A673 (cell line): ENCODE measurements around the gene MARVELD3. TPM values are rescaled to one million over a fixed set of nuclear protein-coding genes. Genes with fewer than 3 reads are reported as not detected.

Source experiments
- BruUV-seq: library from RNA; stranded (reverse); fragments of 400-500 nt; replicated peaks from 2 replicates; lab custom pipeline; 2021; lab: Mats Ljungman, UMichigan
- CTCF ChIA-PET: fragments of 300-600 bp; sonication (Branson Sonifier 250); formaldehyde crosslinking; loops from one replicate; lab custom pipeline; 2022; ENCODE audit warnings: antibody characterized with exemption; lab: Charles Lee
- POLR2A ChIA-PET: fragments of 300-600 bp; sonication (Branson Sonifier 250); formaldehyde crosslinking; loops from one replicate; lab custom pipeline; 2022; ENCODE audit warnings: antibody characterized with exemption; ENCODE audit not compliant: low non-redundant PET; lab: Charles Lee
- DNase-seq: peaks from one replicate; pipeline ENCODE4 v3.0.0-alpha.2; 2015; ENCODE audit warnings: low spot score
- H3K27ac ChIP-seq: fragments of 200-600 bp; sonication (generic); 2 replicates; pipeline ENCODE4 v1.5.1; 2016; ENCODE audit warnings: mixed run types, low read depth, mild to moderate bottlenecking, mixed read lengths, antibody characterized with exemption, low read length; ENCODE audit not compliant: poor library complexity, severe bottlenecking
- H3K27me3 ChIP-seq: fragments of 200-600 bp; sonication (generic); replicated peaks from 2 replicates; pipeline ENCODE4 v1.6.1; 2017; ENCODE audit warnings: mixed run types, low read depth, mild to moderate bottlenecking, mixed read lengths, antibody characterized with exemption, low read length; ENCODE audit not compliant: insufficient read depth, poor library complexity
- H3K36me3 ChIP-seq: fragments of 200-600 bp; sonication (generic); 2 replicates; pipeline ENCODE4 v1.6.1; 2016; ENCODE audit warnings: mixed run types, mild to moderate bottlenecking, mixed read lengths, antibody characterized with exemption, low read length; ENCODE audit not compliant: insufficient read depth, poor library complexity, severe bottlenecking
- H3K4me1 ChIP-seq: fragments of 200-600 bp; sonication (generic); 2 replicates; pipeline ENCODE4 v1.6.1; 2017; ENCODE audit warnings: mixed run types, mild to moderate bottlenecking, mixed read lengths, antibody characterized with exemption, low read length; ENCODE audit not compliant: insufficient read depth, poor library complexity, severe bottlenecking
- H3K4me3 ChIP-seq: fragments of 200-600 bp; sonication (generic); 2 replicates; pipeline ENCODE4 v1.5.1; 2016; ENCODE audit warnings: low read depth, mixed run types, mild to moderate bottlenecking, mixed read lengths, low read length; ENCODE audit not compliant: poor library complexity, severe bottlenecking
- H3K9me3 ChIP-seq: fragments of 200-600 bp; sonication (generic); 2 replicates; pipeline ENCODE4 v1.6.1; 2016; ENCODE audit warnings: mixed run types, low read depth, mild to moderate bottlenecking, mixed read lengths, antibody characterized with exemption, low read length; ENCODE audit not compliant: poor library complexity, severe bottlenecking
- CTCF ChIP-seq: fragments of 300-800, 200-600 bp; sonication (generic); conservative IDR thresholded peaks from 2 replicates; pipeline ENCODE4 v1.5.1; 2017; ENCODE audit warnings: low read depth, mild to moderate bottlenecking, antibody characterized with exemption, low read length, moderate library complexity, mixed read lengths
- EZH2 ChIP-seq: fragments of 200-600 bp; sonication (generic); IDR thresholded peaks from 2 replicates; pipeline ENCODE4 v1.6.1; 2017; ENCODE audit warnings: borderline replicate concordance, low read depth, mild to moderate bottlenecking, mixed read lengths, antibody characterized with exemption, low read length; ENCODE audit not compliant: poor library complexity, severe bottlenecking
- intact Hi-C: fragments of 100-400 bp; cut with micrococcal nuclease; formaldehyde crosslinking; loops from one replicate; pipeline ENCODE4 v1.10.0; 2022; ENCODE audit not compliant: unreplicated experiment
- total RNA-seq: library from RNA; stranded (reverse); gene quantifications from 2 replicates; pipeline ENCODE4 v1.2.3, GENCODE V29; 2021

Gene MARVELD3
- total RNA-seq, 1 experiment from 2014 or later = 1.5 TPM

GRCh38 chr16:71669926-71670536 is 44.0 kb downstream of the MARVELD3 start:
- no peaks in the 10 kb centered on the region for H3K27me3 ChIP-seq
- intact Hi-C loops = no loop called here
- no peak overlapping the region for H3K4me3 ChIP-seq
- no peak for TF ChIP-seq CTCF
- no peak for TF ChIP-seq EZH2
- no peaks in the 10 kb centered on the region for H3K4me1 ChIP-seq
- POLR2A ChIA-PET = no interaction called here
- no TSS peak for BruUV-seq
- no peak overlapping the region for H3K27ac ChIP-seq
- peaks cover 38% of the 10 kb centered on the region for H3K36me3 ChIP-seq
- CTCF ChIA-PET = no interaction called here
- H3K9me3 ChIP-seq = no peaks in the 10 kb centered on the region
- DNase-seq = no peak

DNA sequence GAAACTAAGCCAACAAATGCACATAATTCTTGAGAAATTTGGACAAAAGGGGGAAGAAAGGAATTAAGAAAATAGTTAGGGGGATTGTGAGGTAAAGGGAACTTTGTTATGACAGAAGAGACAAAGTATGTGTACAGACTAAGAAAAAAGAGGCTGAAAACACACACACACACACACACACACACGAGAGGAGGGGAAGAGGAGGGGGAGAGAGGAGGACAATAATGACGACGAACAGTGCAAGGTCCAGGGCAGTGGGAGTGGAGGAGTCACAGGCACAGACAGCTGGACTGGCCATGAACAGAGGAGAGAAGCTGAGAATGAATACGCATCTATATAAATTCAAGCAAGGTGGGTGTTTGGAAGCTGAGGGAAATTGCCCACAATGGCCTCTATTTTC is 44.6 kb downstream of the MARVELD3 start:
- CTCF ChIA-PET = no interaction called here
- POLR2A ChIA-PET = no interaction called here

GRCh38 chr16:71671165-71671564 is 45.2 kb downstream of the MARVELD3 start:
- Histone ChIP-seq H3K4me3 (no peak overlapping the region), H3K36me3 (peaks cover 38% of the 10 kb centered on the region), H3K27ac (no peak overlapping the region), H3K27me3 (no peaks in the 10 kb centered on the region), H3K9me3 (no peaks in the 10 kb centered on the region), H3K4me1 (no peaks in the 10 kb centered on the region)
- POLR2A ChIA-PET = no interaction called here
- CTCF ChIA-PET = no interaction called here
- no TSS peak for BruUV-seq
- intact Hi-C loops = no loop called here
- no peak for DNase-seq
- TF ChIP-seq EZH2 (no peak), CTCF (no peak)

More for the DNA sequence above, 44.6 kb downstream of the MARVELD3 start:
- Histone ChIP-seq H3K27me3 (no peaks in the 10 kb centered on the region), H3K27ac (no peak overlapping the region), H3K9me3 (no peaks in the 10 kb centered on the region), H3K4me1 (no peaks in the 10 kb centered on the region), H3K36me3 (peaks cover 38% of the 10 kb centered on the region), H3K4me3 (no peak overlapping the region)
- intact Hi-C loops = no loop called here
- no TSS peak for BruUV-seq
- TF ChIP-seq CTCF = no peak
- no peak for TF ChIP-seq EZH2
- no peak for DNase-seq
